DND-41 (cell line): ENCODE results near the gene CYP46A1.
A peak's percentile ranks its signal among the peaks of the same experiment; 100 is the strongest.

Source experiments
- ATAC-seq: fragments of 200-7000 bp; cut with Tn5 transposase; 3 replicates; pipeline ENCODE4 v1.9.1; 2021; ENCODE audit warnings: low read depth; ENCODE audit not compliant: insufficient read depth
- DNase-seq: peaks from one replicate; pipeline ENCODE4 v3.0.0-alpha.2; 2020
- H2AFZ ChIP-seq: 2 replicates; pipeline ENCODE4 v1.6.0; 2012; ENCODE audit warnings: low read depth, low read length
- H3K27ac ChIP-seq: 2 replicates; pipeline ENCODE4 v1.5.1; 2012; ENCODE audit warnings: low read length, inconsistent platforms
- H3K27me3 ChIP-seq: fragments of 200-600 bp; sonication (generic); 2 replicates; pipeline ENCODE4 v1.6.0; 2012; ENCODE audit warnings: low read length, mild to moderate bottlenecking, inconsistent platforms; ENCODE audit not compliant: insufficient read depth, poor library complexity
- H3K36me3 ChIP-seq: 2 replicates; pipeline ENCODE4 v1.5.1; 2012; ENCODE audit warnings: low read length, inconsistent platforms; ENCODE audit not compliant: insufficient read depth
- H3K4me1 ChIP-seq: 2 replicates; pipeline ENCODE4 v1.5.1; 2012; ENCODE audit warnings: mild to moderate bottlenecking, low read length; ENCODE audit not compliant: insufficient read depth
- H3K4me2 ChIP-seq: 2 replicates; pipeline ENCODE4 v1.6.0; 2012; ENCODE audit warnings: mild to moderate bottlenecking, moderate library complexity, low read length, inconsistent platforms; ENCODE audit not compliant: insufficient read depth
- H3K4me3 ChIP-seq, 2 experiments: fragments of 200-600 bp in 1 of 2; shearing (Covaris generic) in 1 of 2; 2 replicates each; pipeline ENCODE4 v1.5.1; 2012 to 2016; ENCODE audit warnings: inconsistent platforms in 2 of 2, low read length in 2 of 2, mild to moderate bottlenecking in 2 of 2, low read depth in 1 of 2, moderate library complexity in 1 of 2
- H3K79me2 ChIP-seq: 2 replicates; pipeline ENCODE4 v1.6.0; 2012; ENCODE audit warnings: low read length, inconsistent platforms; ENCODE audit not compliant: insufficient read depth
- H3K9ac ChIP-seq: 2 replicates; pipeline ENCODE4 v1.6.0; 2012; ENCODE audit warnings: low read depth, mild to moderate bottlenecking, inconsistent platforms, low read length, moderate library complexity
- H3K9me3 ChIP-seq: 2 replicates; pipeline ENCODE4 v1.5.1; 2012; ENCODE audit warnings: low read length, moderate library complexity, mild to moderate bottlenecking, inconsistent platforms; ENCODE audit not compliant: insufficient read depth, severe bottlenecking
- H4K20me1 ChIP-seq: 2 replicates; pipeline ENCODE4 v1.6.0; 2012; ENCODE audit warnings: low read length; ENCODE audit not compliant: insufficient read depth
- EZH2 ChIP-seq: IDR thresholded peaks from 3 replicates; pipeline ENCODE4 v1.6.1; 2012; ENCODE audit warnings: borderline replicate concordance, low read depth, mild to moderate bottlenecking, moderate library complexity, low read length, inconsistent platforms; ENCODE audit not compliant: severe bottlenecking
- TF ChIP-seq, protein P1 (sequence below): IDR thresholded peaks from 2 replicates; pipeline ENCODE4 v1.5.1; 2012; ENCODE audit warnings: borderline replicate concordance, low read length, moderate library complexity, mild to moderate bottlenecking; ENCODE audit not compliant: poor library complexity, severe bottlenecking; ENCODE audit errors: extremely low read depth

The CYP46A1 gene

DNA sequence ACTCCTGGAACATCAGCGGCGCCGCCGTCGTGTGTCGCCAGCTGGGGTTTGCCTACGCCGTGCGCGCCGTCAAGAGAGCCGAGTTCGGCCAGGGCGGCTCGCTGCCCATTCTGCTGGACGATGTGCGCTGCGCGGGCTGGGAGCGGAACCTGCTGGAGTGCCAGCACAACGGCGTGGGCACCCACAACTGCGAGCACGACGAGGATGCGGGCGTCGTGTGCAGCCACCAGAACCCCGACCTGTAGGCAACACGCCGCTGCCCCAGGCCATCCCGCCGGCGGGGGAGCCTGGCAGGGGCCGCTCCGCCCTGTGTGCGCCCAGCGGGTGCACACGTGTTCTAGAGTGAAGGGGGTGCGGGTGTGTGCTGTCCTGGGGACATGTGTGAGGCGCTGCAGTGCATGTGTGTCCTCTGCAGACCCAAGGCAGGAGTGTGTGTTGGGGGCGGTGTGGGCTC lies 8.7 kb upstream of the CYP46A1 start:
- no peak for DNase-seq
- H3K4me1 ChIP-seq, result no peaks in the 10 kb centered on the region
- no peak for ATAC-seq
- H4K20me1 ChIP-seq, result no peaks in the 10 kb centered on the region
- peaks cover 7% of the 10 kb centered on the region for H3K9me3 ChIP-seq
- H3K9ac ChIP-seq, result no peak overlapping the region
- no peaks in the 10 kb centered on the region for H3K27me3 ChIP-seq
- H3K27ac ChIP-seq, result no peak overlapping the region
- no peak overlapping the region for H3K4me2 ChIP-seq
- H3K4me3 ChIP-seq, result no peak overlapping the region
- no peak for TF ChIP-seq EZH2
- TF ChIP-seq, protein P1, sequence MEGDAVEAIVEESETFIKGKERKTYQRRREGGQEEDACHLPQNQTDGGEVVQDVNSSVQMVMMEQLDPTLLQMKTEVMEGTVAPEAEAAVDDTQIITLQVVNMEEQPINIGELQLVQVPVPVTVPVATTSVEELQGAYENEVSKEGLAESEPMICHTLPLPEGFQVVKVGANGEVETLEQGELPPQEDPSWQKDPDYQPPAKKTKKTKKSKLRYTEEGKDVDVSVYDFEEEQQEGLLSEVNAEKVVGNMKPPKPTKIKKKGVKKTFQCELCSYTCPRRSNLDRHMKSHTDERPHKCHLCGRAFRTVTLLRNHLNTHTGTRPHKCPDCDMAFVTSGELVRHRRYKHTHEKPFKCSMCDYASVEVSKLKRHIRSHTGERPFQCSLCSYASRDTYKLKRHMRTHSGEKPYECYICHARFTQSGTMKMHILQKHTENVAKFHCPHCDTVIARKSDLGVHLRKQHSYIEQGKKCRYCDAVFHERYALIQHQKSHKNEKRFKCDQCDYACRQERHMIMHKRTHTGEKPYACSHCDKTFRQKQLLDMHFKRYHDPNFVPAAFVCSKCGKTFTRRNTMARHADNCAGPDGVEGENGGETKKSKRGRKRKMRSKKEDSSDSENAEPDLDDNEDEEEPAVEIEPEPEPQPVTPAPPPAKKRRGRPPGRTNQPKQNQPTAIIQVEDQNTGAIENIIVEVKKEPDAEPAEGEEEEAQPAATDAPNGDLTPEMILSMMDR, result no peak
- H2AFZ ChIP-seq, result no peak overlapping the region
- no peaks in the 10 kb centered on the region for H3K36me3 ChIP-seq
- no peaks in the 10 kb centered on the region for H3K79me2 ChIP-seq

DNA sequence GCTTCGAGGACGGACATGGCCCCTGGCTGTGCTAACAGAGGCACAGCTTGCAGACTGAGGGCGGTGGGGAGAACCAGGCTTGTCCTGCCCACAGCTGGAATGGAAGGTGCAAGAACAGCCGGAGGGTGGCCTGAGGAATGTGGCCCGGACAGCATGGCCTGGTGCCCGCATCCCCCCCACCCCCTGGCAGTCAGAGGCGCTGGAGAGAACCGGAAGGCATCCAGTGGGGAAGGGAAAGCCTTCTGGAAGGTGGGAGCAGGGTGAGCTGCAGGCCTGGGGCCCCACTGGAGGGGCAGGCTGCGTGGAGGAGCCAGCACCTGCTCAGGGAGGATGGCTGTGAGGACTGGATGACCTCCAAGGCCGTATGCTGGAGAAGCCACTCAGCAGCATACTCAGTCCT lies 8.1 kb upstream of the CYP46A1 start:
- Histone ChIP-seq H2AFZ (no peak overlapping the region), H3K9me3 (peaks cover 7% of the 10 kb centered on the region), H4K20me1 (no peaks in the 10 kb centered on the region), H3K9ac (no peak overlapping the region), H3K4me3 (no peak overlapping the region), H3K4me1 (no peaks in the 10 kb centered on the region), H3K27me3 (no peaks in the 10 kb centered on the region), H3K4me2 (no peak overlapping the region), H3K36me3 (no peaks in the 10 kb centered on the region), H3K27ac (no peak overlapping the region), H3K79me2 (no peaks in the 10 kb centered on the region)
- TF ChIP-seq, protein P1, result no peak
- no peak for TF ChIP-seq EZH2
- no peak for ATAC-seq
- no peak for DNase-seq

DNA sequence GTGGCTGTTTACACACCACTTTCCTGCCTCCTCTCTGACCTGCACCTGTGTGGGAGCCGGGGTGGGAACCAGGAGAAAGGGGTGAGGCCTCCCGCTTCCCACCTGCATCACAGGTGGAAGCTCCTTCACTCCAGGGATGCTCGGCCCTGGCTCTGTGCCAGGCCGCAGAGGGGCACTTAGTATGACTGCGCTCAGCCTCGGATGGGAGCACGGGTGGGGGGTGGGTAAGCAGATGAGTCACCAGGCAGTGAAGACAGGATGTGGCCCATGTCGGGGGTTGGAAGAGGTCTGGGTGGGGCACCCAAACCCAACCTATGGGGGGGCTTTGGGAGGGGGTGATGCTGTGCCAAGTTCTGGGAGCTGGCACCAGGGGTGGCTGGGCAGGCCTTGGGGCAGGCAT lies 7.4 kb upstream of the CYP46A1 start:
- Histone ChIP-seq H3K4me1 (no peaks in the 10 kb centered on the region), H3K9me3 (peaks cover 7% of the 10 kb centered on the region), H3K27me3 (no peaks in the 10 kb centered on the region), H3K4me3 (no peak overlapping the region), H3K79me2 (no peaks in the 10 kb centered on the region), H4K20me1 (no peaks in the 10 kb centered on the region), H3K27ac (no peak overlapping the region), H3K36me3 (no peaks in the 10 kb centered on the region), H3K9ac (no peak overlapping the region), H3K4me2 (no peak overlapping the region), H2AFZ (no peak overlapping the region)
- TF ChIP-seq, protein P1, result no peak
- TF ChIP-seq EZH2, result no peak
- ATAC-seq, result peak; percentile 49; the same call in 1 of the 3 replicates
- DNase-seq, result no peak
